ENCODE measurements around the gene ALDOA. TPM values are rescaled to one million over a fixed set of nuclear protein-coding genes. Genes with fewer than 3 reads are reported as not detected.

ALDOA gene
- total RNA-seq, 3 donors from 2014 or later = 479 to 672 (median 540) TPM

DNA sequence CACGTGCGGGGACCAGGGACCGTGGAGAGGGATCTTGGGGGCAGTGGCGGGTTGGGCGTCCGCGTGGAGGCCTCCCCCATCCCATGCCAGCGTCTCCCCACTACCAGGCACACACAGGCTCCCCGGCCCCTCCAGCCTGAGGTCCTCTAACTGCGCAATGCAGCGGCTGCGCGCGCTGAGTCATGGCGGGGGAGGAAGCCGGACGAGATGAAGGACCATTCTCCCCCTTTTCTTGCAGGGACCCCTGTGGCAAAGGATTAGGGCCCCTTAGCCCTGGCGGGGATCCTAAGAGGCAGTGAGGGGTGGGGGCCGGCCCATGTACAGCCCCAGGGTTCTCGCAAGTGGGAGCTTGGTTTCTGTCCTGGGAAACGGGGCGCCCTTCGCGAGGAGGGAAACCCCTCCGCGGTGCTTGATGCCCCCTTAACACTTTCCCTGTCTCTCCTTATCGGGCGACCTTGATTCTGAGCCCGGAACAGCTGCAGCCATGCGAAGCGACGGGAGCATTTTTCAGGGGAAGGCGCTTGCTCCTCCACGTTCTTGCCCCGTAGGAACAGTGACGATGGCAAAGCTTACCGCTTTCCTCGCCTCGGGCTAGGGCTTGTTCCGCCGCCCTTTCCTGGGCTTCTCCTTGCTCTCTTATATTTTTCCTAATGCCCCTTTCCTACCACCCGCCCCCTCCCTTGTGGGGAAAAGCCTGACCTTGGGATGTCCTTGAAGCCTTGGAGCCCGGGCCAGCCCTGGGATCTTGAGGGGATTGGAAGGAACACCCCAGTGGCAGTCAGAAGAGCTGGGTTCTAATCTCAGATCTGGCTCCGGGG lies 592 bp downstream of the ALDOA start:
- DNase-seq (ENCODE audit: low spot score in 2 of 2) = no peak
- H3K27me3 ChIP-seq = no peaks in the 10 kb centered on the region

DNA sequence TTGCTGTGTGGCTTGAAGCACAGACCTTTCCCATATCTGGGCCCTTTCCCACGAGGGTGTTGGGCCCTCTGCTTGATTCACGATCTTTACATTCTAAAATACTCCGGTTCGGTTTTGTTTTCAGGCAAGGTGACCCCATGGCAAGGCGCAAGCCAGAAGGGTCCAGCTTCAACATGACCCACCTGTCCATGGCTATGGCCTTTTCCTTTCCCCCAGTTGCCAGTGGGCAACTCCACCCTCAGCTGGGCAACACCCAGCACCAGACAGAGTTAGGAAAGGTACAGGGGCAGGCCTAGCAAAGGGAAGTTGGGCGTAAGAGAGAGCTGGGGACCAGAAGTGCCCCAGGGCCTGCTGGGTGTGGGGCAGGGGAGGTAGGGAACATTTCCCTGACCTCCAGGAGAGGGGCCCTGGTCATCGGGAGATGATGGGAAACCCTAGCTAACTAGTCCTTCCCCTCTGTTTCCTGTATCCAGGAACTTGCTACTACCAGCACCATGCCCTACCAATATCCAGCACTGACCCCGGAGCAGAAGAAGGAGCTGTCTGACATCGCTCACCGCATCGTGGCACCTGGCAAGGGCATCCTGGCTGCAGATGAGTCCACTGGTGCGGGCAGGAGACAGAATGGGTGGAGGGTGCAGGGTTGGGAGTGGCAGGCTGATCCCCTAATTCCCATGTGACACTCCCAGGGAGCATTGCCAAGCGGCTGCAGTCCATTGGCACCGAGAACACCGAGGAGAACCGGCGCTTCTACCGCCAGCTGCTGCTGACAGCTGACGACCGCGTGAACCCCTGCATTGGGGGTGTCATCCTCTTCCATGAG lies 1.4 kb downstream of the ALDOA start:
- Histone ChIP-seq H3K27me3 (no peaks in the 10 kb centered on the region), H3K27ac (peak overlapping the region; percentile 93 to 98), H3K4me1 (peaks cover 13 to 17% of the 10 kb centered on the region in 2 donors), H3K36me3 (peaks cover 13% of the 10 kb centered on the region), H3K4me3 (peak overlapping the region; percentile 87 to 97 (median 95)), H3K9me3 (no peaks in the 10 kb centered on the region)
- DNase-seq (ENCODE audit: low spot score in 2 of 2) = no peak
- TF ChIP-seq POLR2AphosphoS5 (IDR thresholded peaks at IDR 0.05) (no peak), POLR2A (IDR thresholded peaks at IDR 0.05) (no peak)
- TF ChIP-seq, protein P1, sequence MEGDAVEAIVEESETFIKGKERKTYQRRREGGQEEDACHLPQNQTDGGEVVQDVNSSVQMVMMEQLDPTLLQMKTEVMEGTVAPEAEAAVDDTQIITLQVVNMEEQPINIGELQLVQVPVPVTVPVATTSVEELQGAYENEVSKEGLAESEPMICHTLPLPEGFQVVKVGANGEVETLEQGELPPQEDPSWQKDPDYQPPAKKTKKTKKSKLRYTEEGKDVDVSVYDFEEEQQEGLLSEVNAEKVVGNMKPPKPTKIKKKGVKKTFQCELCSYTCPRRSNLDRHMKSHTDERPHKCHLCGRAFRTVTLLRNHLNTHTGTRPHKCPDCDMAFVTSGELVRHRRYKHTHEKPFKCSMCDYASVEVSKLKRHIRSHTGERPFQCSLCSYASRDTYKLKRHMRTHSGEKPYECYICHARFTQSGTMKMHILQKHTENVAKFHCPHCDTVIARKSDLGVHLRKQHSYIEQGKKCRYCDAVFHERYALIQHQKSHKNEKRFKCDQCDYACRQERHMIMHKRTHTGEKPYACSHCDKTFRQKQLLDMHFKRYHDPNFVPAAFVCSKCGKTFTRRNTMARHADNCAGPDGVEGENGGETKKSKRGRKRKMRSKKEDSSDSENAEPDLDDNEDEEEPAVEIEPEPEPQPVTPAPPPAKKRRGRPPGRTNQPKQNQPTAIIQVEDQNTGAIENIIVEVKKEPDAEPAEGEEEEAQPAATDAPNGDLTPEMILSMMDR (IDR thresholded peaks at IDR 0.05) = no peak
- intact Hi-C loops (cut with DNase I; ENCODE audit: low total_unique reads) = no loop called here

More for the DNA sequence above, 592 bp downstream of the ALDOA start:
- intact Hi-C loops (cut with DNase I; ENCODE audit: low total_unique reads) = no loop called here
- TF ChIP-seq POLR2AphosphoS5 (IDR thresholded peaks at IDR 0.05) = peak in 1 of 3 donors; percentile 10
- TF ChIP-seq, protein P1 (IDR thresholded peaks at IDR 0.05) = no peak
- TF ChIP-seq POLR2A (IDR thresholded peaks at IDR 0.05) = no peak
- Histone ChIP-seq H3K27ac (peak overlapping the region; percentile 93 to 98), H3K4me3 (peak overlapping the region; percentile 87 to 97 (median 95)), H3K9me3 (no peaks in the 10 kb centered on the region), H3K36me3 (peaks cover 13% of the 10 kb centered on the region), H3K4me1 (peaks cover 13 to 17% of the 10 kb centered on the region in 2 donors)

DNA sequence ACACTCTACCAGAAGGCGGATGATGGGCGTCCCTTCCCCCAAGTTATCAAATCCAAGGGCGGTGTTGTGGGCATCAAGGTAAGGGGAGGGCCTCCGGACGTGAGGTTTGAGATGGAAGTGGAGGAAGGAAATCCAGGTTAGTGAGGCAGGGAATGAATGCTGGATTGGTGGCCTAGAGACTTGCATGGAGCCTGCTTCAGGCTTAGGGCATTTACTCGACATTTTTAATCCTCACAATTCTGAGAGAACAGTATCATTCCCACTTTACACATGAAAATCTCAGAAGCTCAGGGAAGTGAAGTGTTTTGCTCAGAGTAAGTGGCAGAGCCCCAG lies 2.0 kb downstream of the ALDOA start:
- H3K36me3 ChIP-seq = peaks cover 13% of the 10 kb centered on the region
- H3K27ac ChIP-seq = peak overlapping the region; percentile 93 to 98
- TF ChIP-seq, protein P1 (IDR thresholded peaks at IDR 0.05) = no peak
- TF ChIP-seq POLR2AphosphoS5 (IDR thresholded peaks at IDR 0.05) = no peak
- TF ChIP-seq POLR2A (IDR thresholded peaks at IDR 0.05) = no peak
- H3K27me3 ChIP-seq = no peaks in the 10 kb centered on the region
- no peaks in the 10 kb centered on the region for H3K9me3 ChIP-seq
- intact Hi-C loops (cut with DNase I; ENCODE audit: low total_unique reads) = no loop called here
- peak overlapping the region in 2 of 3 donors; percentile 87 to 97 for H3K4me3 ChIP-seq
- DNase-seq (ENCODE audit: low spot score in 2 of 2) = no peak
- H3K4me1 ChIP-seq = peaks cover 13 to 17% of the 10 kb centered on the region in 2 donors

DNA sequence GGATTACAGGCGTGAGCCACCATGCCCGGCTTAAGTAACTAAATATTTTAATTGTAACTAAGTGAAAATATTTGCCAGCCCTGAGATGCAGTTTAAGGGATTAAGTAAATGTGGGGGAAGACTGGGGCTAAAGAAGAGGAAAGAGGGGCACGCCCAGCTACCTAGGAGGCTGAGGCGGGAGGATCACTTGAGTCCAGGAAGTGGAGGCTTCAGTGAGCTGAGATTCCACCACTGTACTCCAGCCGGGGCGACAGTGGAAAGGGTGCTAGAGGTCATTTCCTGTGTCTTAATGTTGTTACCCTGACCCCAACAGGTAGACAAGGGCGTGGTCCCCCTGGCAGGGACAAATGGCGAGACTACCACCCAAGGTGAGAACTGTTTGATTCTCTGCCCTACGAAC lies 2.8 kb downstream of the ALDOA start:
- no peak for DNase-seq (ENCODE audit: low spot score in 2 of 2)
- Histone ChIP-seq H3K27me3 (no peaks in the 10 kb centered on the region), H3K4me1 (peaks cover 11 to 15% of the 10 kb centered on the region in 2 donors), H3K36me3 (peaks cover 13% of the 10 kb centered on the region), H3K4me3 (no peak overlapping the region), H3K27ac (peak overlapping the region; percentile 54 to 77), H3K9me3 (no peaks in the 10 kb centered on the region)
- intact Hi-C loops (cut with DNase I; ENCODE audit: low total_unique reads) = no loop called here
- TF ChIP-seq POLR2AphosphoS5 (IDR thresholded peaks at IDR 0.05) (no peak), POLR2A (IDR thresholded peaks at IDR 0.05) (no peak)
- TF ChIP-seq, protein P1 (IDR thresholded peaks at IDR 0.05) = no peak
